ENCODE results near the gene ANKRD10. TPM values are rescaled to one million over a fixed set of nuclear protein-coding genes. Genes with fewer than 3 reads are reported as not detected.

Gene ANKRD10
- total and polyA plus RNA-seq, 2 of the 8 experiments (the other 6 are each of a cell fraction or from before 2014, with no cell fraction given) = 146 to 218 TPM

DNA sequence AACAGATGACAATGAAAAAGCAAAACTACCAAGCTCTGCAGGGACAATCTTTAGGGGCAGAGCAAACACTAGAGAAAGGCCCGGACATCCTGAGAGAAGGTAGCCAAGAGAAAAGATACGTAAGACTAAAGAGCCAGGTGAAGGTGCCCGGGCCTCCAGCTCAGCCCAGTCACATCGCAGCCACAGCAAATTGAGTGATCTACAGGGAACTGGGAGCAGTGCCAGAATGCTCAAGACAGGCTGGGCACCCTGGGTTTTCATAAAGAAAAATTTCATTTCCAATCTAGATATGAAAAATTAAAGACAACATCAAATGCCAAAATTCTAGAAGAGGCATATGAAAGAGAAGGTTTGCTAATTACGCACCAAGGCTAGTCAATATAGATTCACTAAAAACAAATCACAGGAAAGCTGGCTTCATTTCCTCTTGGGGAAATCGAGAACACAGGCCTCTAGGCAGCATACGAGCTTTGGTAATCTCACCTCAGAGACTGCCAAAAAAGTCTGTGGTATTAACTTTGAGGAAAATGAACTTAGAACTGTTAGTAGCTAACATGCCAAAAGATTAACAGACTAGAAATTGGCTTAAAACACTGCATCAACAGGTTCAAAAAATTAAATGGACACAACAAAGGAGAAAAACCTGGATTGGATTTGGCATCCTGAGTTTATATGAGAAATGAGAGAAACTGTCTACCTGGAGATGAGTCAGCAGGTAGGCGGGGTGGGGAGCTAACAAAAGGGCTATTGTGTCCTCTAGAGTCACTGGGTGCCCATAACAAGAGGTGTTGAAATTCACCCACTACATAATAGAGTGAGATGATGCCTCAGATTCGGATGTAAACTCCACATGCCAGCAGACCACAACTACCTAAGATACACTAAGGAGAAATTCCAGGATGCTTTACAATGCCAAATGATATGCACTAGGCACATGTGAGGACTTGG is 6.6 kb downstream of the ANKRD10 start (continued):
- TF ChIP-seq RAD21 (IDR thresholded peaks at IDR 0.05 in 1 of 2, conservative IDR thresholded peaks at IDR 0.05 in 1 of 2; ENCODE audit: low read depth in 2 of 2, low read length in 2 of 2) (no peak), EP300 (IDR thresholded peaks at IDR 0.05; ENCODE audit: borderline replicate concordance in 1 of 2, low read depth in 2 of 2, low read length in 2 of 2) (no peak), GTF2F1 (IDR thresholded peaks at IDR 0.05; ENCODE audit: borderline replicate concordance, low read depth, low read length) (no peak), CHD2 (IDR thresholded peaks at IDR 0.05; ENCODE audit: low read length) (no peak), POLR2A (IDR thresholded peaks at IDR 0.05; ENCODE audit: control extremely low read depth in 1 of 2, low read depth in 2 of 2, low read length in 2 of 2) (peak; percentile 36 to 65)
- TF ChIP-seq, protein P1, sequence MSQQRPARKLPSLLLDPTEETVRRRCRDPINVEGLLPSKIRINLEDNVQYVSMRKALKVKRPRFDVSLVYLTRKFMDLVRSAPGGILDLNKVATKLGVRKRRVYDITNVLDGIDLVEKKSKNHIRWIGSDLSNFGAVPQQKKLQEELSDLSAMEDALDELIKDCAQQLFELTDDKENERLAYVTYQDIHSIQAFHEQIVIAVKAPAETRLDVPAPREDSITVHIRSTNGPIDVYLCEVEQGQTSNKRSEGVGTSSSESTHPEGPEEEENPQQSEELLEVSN (IDR thresholded peaks at IDR 0.05) = no peak
- TF ChIP-seq, protein P2, sequence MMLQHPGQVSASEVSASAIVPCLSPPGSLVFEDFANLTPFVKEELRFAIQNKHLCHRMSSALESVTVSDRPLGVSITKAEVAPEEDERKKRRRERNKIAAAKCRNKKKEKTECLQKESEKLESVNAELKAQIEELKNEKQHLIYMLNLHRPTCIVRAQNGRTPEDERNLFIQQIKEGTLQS (IDR thresholded peaks at IDR 0.05; ENCODE audit: insufficient read depth, low read depth, low read length) = no peak

Measured in H1 (cell line).